ENCODE data around the gene TAAR6. TPM values are rescaled to one million over a fixed set of nuclear protein-coding genes. Genes with fewer than 3 reads are reported as not detected.
"Not testable (repeated sequence)": the region's sequence is repeated elsewhere in the genome, so short reads cannot be mapped to it uniquely, and the experiment has no call there.

Gene TAAR6
- total RNA-seq, 1 experiment from 2014 or later = not detected

GRCh38 chr6:132530293-132530974, 39.7 kb upstream of the TAAR6 start:
- no TSS peak for BruUV-seq (replicated peaks)
- no peaks in the 10 kb centered on the region for H3K79me2 ChIP-seq (ENCODE audit: low read depth)
- H4K20me1 ChIP-seq (ENCODE audit: insufficient read depth) = no peaks in the 10 kb centered on the region
- POLR2A ChIA-PET (ENCODE audit: unreplicated experiment) = no interaction called here
- no peak overlapping the region for H3K27ac ChIP-seq
- H3K9me2 ChIP-seq (ENCODE audit: insufficient read depth) = no peaks in the 10 kb centered on the region
- CTCF ChIA-PET = interaction anchor here (0.6 to 1.2 kb wide), 5 partner anchors 237 to 1392 kb away, joined by 3 to 4 read pairs (median 3); no protein-coding TSS in a partner anchor
- H3K4me2 ChIP-seq = peak overlapping the region; percentile 70
- H3K9me3 ChIP-seq (ENCODE audit: insufficient read depth, low read depth) = no peaks in the 10 kb centered on the region
- TF ChIP-seq CTCF (conservative IDR thresholded peaks at IDR 0.05) (peak; percentile 96), EZH2 (IDR thresholded peaks at IDR 0.05; ENCODE audit: low read depth) (no peak)
- H3K4me1 ChIP-seq (replicated peaks; ENCODE audit: insufficient read depth) = no peaks in the 10 kb centered on the region
- peak overlapping the region; percentile 41; the same call in 1 of the 2 replicates for H3K4me3 ChIP-seq
- intact Hi-C loops (cut with micrococcal nuclease; ENCODE audit: unreplicated experiment) = loop anchor here (1.0 to 10.0 kb wide), 6 partner anchors 138 to 1384 kb away; partner anchors contain the start of gene RPS12
- H3F3A ChIP-seq (ENCODE audit: insufficient read depth, low read depth) = no peaks in the 10 kb centered on the region
- no peaks in the 10 kb centered on the region for H3K36me3 ChIP-seq (ENCODE audit: low read depth)
- DNase-seq = peak; percentile 55 to 73
- peak overlapping the region; percentile 69 for H2AFZ ChIP-seq
- no peaks in the 10 kb centered on the region for H3K27me3 ChIP-seq (ENCODE audit: insufficient read depth, low read depth)

GRCh38 chr6:132534546-132534945, 35.6 kb upstream of the TAAR6 start:
- H3K4me1 ChIP-seq (replicated peaks; ENCODE audit: insufficient read depth); DNase-seq; H4K20me1 ChIP-seq (ENCODE audit: insufficient read depth); POLR2A ChIA-PET (ENCODE audit: unreplicated experiment); H3K27ac ChIP-seq; H3K27me3 ChIP-seq (ENCODE audit: insufficient read depth, low read depth); H3K4me2 ChIP-seq; H3K9me2 ChIP-seq (ENCODE audit: insufficient read depth); H3K9me3 ChIP-seq (ENCODE audit: insufficient read depth, low read depth); H3K36me3 ChIP-seq (ENCODE audit: low read depth); H3K4me3 ChIP-seq; H2AFZ ChIP-seq; H3F3A ChIP-seq (ENCODE audit: insufficient read depth, low read depth); CTCF ChIA-PET; BruUV-seq (replicated peaks); H3K79me2 ChIP-seq (ENCODE audit: low read depth): not testable (repeated sequence)
- intact Hi-C loops (cut with micrococcal nuclease; ENCODE audit: unreplicated experiment) = loop anchor here (5.0 to 10.0 kb wide), 4 partner anchors 248 to 1380 kb away; partner anchors contain the start of gene RPS12

GRCh38 chr6:132537145-132537544, 33.0 kb upstream of the TAAR6 start:
- H3K9me2 ChIP-seq (ENCODE audit: insufficient read depth) = no peaks in the 10 kb centered on the region
- ChIA-PET CTCF (no interaction called here), POLR2A (ENCODE audit: unreplicated experiment) (no interaction called here)
- no peaks in the 10 kb centered on the region for H3K4me1 ChIP-seq (replicated peaks; ENCODE audit: insufficient read depth)
- H3K4me2 ChIP-seq = no peak overlapping the region
- H4K20me1 ChIP-seq (ENCODE audit: insufficient read depth) = no peaks in the 10 kb centered on the region
- no peak overlapping the region for H3K4me3 ChIP-seq
- no peaks in the 10 kb centered on the region for H3K79me2 ChIP-seq (ENCODE audit: low read depth)
- no peaks in the 10 kb centered on the region for H3K36me3 ChIP-seq (ENCODE audit: low read depth)
- TF ChIP-seq EZH2 (IDR thresholded peaks at IDR 0.05; ENCODE audit: low read depth) = no peak
- no peak for TF ChIP-seq CTCF (conservative IDR thresholded peaks at IDR 0.05)
- no peak overlapping the region for H3K27ac ChIP-seq
- no TSS peak for BruUV-seq (replicated peaks)
- intact Hi-C loops (cut with micrococcal nuclease; ENCODE audit: unreplicated experiment) = loop anchor here (10.0 kb wide), 2 partner anchors 398 to 1378 kb away; no protein-coding TSS in a partner anchor
- no peak for DNase-seq
- no peaks in the 10 kb centered on the region for H3K9me3 ChIP-seq (ENCODE audit: insufficient read depth, low read depth)
- H3F3A ChIP-seq (ENCODE audit: insufficient read depth, low read depth) = no peaks in the 10 kb centered on the region
- H3K27me3 ChIP-seq (ENCODE audit: insufficient read depth, low read depth) = no peaks in the 10 kb centered on the region
- H2AFZ ChIP-seq = no peak overlapping the region; the same call in 1 of the 2 replicates

All from PC-9 (cell line).